Renal cortex interstitium (tissue), 11 donors: ENCODE data around the gene ACAD11. TPM values are rescaled to one million over a fixed set of nuclear protein-coding genes. Genes with fewer than 3 reads are reported as not detected.

Source experiments
- DNase-seq, 11 donors: peaks; one replicate each; pipeline ENCODE4 v3.0.0-alpha.2; 2013; ENCODE audit warnings: low read depth in 9 of 11, low spot score in 4 of 11; ENCODE audit errors: extremely low read depth in 1 of 11
- polyA plus RNA-seq, 3 donors: library from polyadenylated mRNA; unstranded; fragments of 120-200 nt; gene quantifications; one replicate each; pipeline ENCODE4 v1.2.1, GENCODE V29; 2013; ENCODE audit not compliant: insufficient read length in 3 of 3

The ACAD11 gene
- polyA plus RNA-seq, 3 donors, result 38.6 to 51.0 (median 49.2) TPM

- DNase-seq, result no peak
These were observed 117.0 kb downstream of the ACAD11 start for GRCh38 chr3:132542577-132542976.

- DNase-seq, result no peak
These were observed 119.9 kb downstream of the ACAD11 start for GRCh38 chr3:132539681-132540080.

GRCh38 chr3:132538072-132538471, 121.5 kb downstream of the ACAD11 start:
- no peak for DNase-seq

- no peak for DNase-seq
These were observed 122.3 kb downstream of the ACAD11 start for GRCh38 chr3:132537297-132537696.

GRCh38 chr3:132536442-132537153, 123.0 kb downstream of the ACAD11 start:
- DNase-seq, result no peak

- DNase-seq, result peak; percentile 23 to 63 (median 33)
These were observed 123.8 kb downstream of the ACAD11 start for GRCh38 chr3:132535575-132536441.

GRCh38 chr3:132530624-132531023, 129.0 kb downstream of the ACAD11 start:
- no peak for DNase-seq

- DNase-seq, result no peak
These were observed 137.3 kb downstream of the ACAD11 start for GRCh38 chr3:132522353-132522752.

GRCh38 chr3:132521901-132522300, 137.7 kb downstream of the ACAD11 start:
- DNase-seq, result no peak

- DNase-seq, result no peak
These were observed 139.7 kb downstream of the ACAD11 start for GRCh38 chr3:132519914-132520313.

- no peak for DNase-seq
These were observed 142.3 kb downstream of the ACAD11 start for GRCh38 chr3:132517311-132517710.

- no peak for DNase-seq
These were observed 146.6 kb downstream of the ACAD11 start for GRCh38 chr3:132513057-132513456.

GRCh38 chr3:132509506-132509905, 150.1 kb downstream of the ACAD11 start:
- DNase-seq, result no peak

GRCh38 chr3:132509096-132509495, 150.5 kb downstream of the ACAD11 start:
- no peak for DNase-seq

Other genes with a start within 250 kb of the ACAD11 start
- 10 to 100 TPM; 44.2 to 50.0 (median 49.6) TPM for gene DNAJC13, start 242.3 kb downstream of the ACAD11 start, polyA plus RNA-seq
- 1 to 10 TPM; 1.1 to 2.2 (median 2.1) TPM for gene ACKR4, start 62.5 kb downstream of the ACAD11 start, polyA plus RNA-seq
- 10 to 100 TPM; 60.8 to 81.8 (median 77.5) TPM for gene UBA5, start 520 bp upstream of the ACAD11 start, polyA plus RNA-seq
- 10 to 100 TPM; 43.0 to 76.5 (median 53.7) TPM for gene NPHP3, start 62.6 kb upstream of the ACAD11 start, polyA plus RNA-seq